H9 (cell line): ENCODE results near the gene CTU1. TPM values are rescaled to one million over a fixed set of nuclear protein-coding genes. Genes with fewer than 3 reads are reported as not detected.

Experiments used
- DNase-seq: peaks from one replicate; pipeline ENCODE4 v3.0.0-alpha.2; 2017
- H2AFZ ChIP-seq: one replicate; pipeline ENCODE4 v1.6.1; 2013; ENCODE audit warnings: mild to moderate bottlenecking, low read length, control low read depth, moderate library complexity
- H2AK5ac ChIP-seq: 2 replicates; pipeline ENCODE4 v1.6.1; 2013; ENCODE audit warnings: low read length, control low read depth, mixed read lengths; ENCODE audit not compliant: insufficient read length
- H2BK120ac ChIP-seq: one replicate; pipeline ENCODE4 v1.6.1; 2013; ENCODE audit warnings: low read depth, mild to moderate bottlenecking, low read length, control low read depth, inconsistent platforms; ENCODE audit not compliant: poor library complexity, severe bottlenecking
- H2BK12ac ChIP-seq: 2 replicates; pipeline ENCODE4 v1.6.1; 2013; ENCODE audit warnings: low read length, control low read depth, mixed read lengths, low read depth; ENCODE audit not compliant: insufficient read length
- H2BK15ac ChIP-seq: 2 replicates; pipeline ENCODE4 v1.6.1; 2013; ENCODE audit warnings: low read depth, low read length, control low read depth
- H2BK20ac ChIP-seq: one replicate; pipeline ENCODE4 v1.6.1; 2013; ENCODE audit warnings: low read depth, mild to moderate bottlenecking, low read length, control low read depth, inconsistent platforms; ENCODE audit not compliant: poor library complexity, severe bottlenecking
- H2BK5ac ChIP-seq: 2 replicates; pipeline ENCODE4 v1.6.1; 2013; ENCODE audit warnings: low read length, control low read depth, mixed read lengths; ENCODE audit not compliant: insufficient read length
- H3K14ac ChIP-seq: 2 replicates; pipeline ENCODE4 v1.6.1; 2013; ENCODE audit warnings: low read length, control low read depth; ENCODE audit not compliant: insufficient read depth
- H3K18ac ChIP-seq: 2 replicates; pipeline ENCODE4 v1.6.1; 2013; ENCODE audit warnings: low read depth, mild to moderate bottlenecking, mixed read lengths, low read length, control low read depth; ENCODE audit not compliant: insufficient read length
- H3K23ac ChIP-seq: 2 replicates; pipeline ENCODE4 v1.6.1; 2013; ENCODE audit warnings: low read length, control low read depth, mixed read lengths, low read depth; ENCODE audit not compliant: insufficient read length
- H3K23me2 ChIP-seq: 2 replicates; pipeline ENCODE4 v1.6.1; 2013; ENCODE audit warnings: low read depth, mild to moderate bottlenecking, mixed read lengths, low read length, control low read depth; ENCODE audit not compliant: insufficient read length, poor library complexity, severe bottlenecking
- H3K27ac ChIP-seq: 2 replicates; pipeline ENCODE4 v1.5.1; 2013; ENCODE audit warnings: low read length, control low read depth, mixed read lengths, low read depth; ENCODE audit not compliant: insufficient read length
- H3K27me3 ChIP-seq: 2 replicates; pipeline ENCODE4 v1.6.1; 2013; ENCODE audit warnings: low read length, control low read depth, inconsistent platforms; ENCODE audit not compliant: insufficient read depth
- H3K4ac ChIP-seq: 2 replicates; pipeline ENCODE4 v1.6.1; 2013; ENCODE audit warnings: low read depth, mild to moderate bottlenecking, control low read depth, inconsistent platforms, low read length, moderate library complexity
- H3K4me1 ChIP-seq: 2 replicates; pipeline ENCODE4 v1.6.1; 2013; ENCODE audit warnings: low read length, control low read depth, inconsistent platforms; ENCODE audit not compliant: insufficient read depth
- H3K4me2 ChIP-seq: 2 replicates; pipeline ENCODE4 v1.6.1; 2013; ENCODE audit warnings: low read length, control low read depth, mixed read lengths; ENCODE audit not compliant: insufficient read length, insufficient read depth
- H3K56ac ChIP-seq: 2 replicates; pipeline ENCODE4 v1.6.1; 2013; ENCODE audit warnings: low read depth, mild to moderate bottlenecking, mixed read lengths, low read length, control low read depth; ENCODE audit not compliant: insufficient read length
- H3K79me1 ChIP-seq: 2 replicates; pipeline ENCODE4 v1.6.1; 2013; ENCODE audit warnings: low read depth, mild to moderate bottlenecking, moderate library complexity, low read length, control low read depth, inconsistent platforms; ENCODE audit not compliant: insufficient read depth, poor library complexity, severe bottlenecking
- H3K79me2 ChIP-seq: 2 replicates; pipeline ENCODE4 v1.6.1; 2013; ENCODE audit warnings: low read length, control low read depth, inconsistent platforms; ENCODE audit not compliant: insufficient read depth
- H3K9ac ChIP-seq: 2 replicates; pipeline ENCODE4 v1.6.1; 2013; ENCODE audit warnings: low read length, control low read depth, mixed read lengths; ENCODE audit not compliant: insufficient read length; ENCODE audit errors: extremely low read depth
- H3K9me3 ChIP-seq: one replicate; pipeline ENCODE4 v1.6.1; 2013; ENCODE audit warnings: low read depth, low read length, inconsistent platforms; ENCODE audit not compliant: control insufficient read depth
- H3T11ph ChIP-seq: one replicate; pipeline ENCODE4 v1.6.1; 2013; ENCODE audit warnings: mild to moderate bottlenecking, low read length, control low read depth, inconsistent platforms
- H4K20me1 ChIP-seq: one replicate; pipeline ENCODE4 v1.6.1; 2013; ENCODE audit not compliant: control insufficient read depth, insufficient read length, insufficient read depth
- H4K5ac ChIP-seq: 2 replicates; pipeline ENCODE4 v1.6.1; 2013; ENCODE audit warnings: low read depth, mild to moderate bottlenecking, mixed read lengths, low read length, control low read depth; ENCODE audit not compliant: insufficient read length
- H4K8ac ChIP-seq: replicated peaks from 2 replicates; pipeline ENCODE4 v1.6.1; 2013; ENCODE audit warnings: low read length, control low read depth, mixed read lengths, low read depth; ENCODE audit not compliant: insufficient read length
- H4K91ac ChIP-seq: 2 replicates; pipeline ENCODE4 v1.6.1; 2013; ENCODE audit warnings: low read depth, mild to moderate bottlenecking, moderate library complexity, mixed read lengths, low read length, control low read depth; ENCODE audit not compliant: insufficient read length
- H3K27ac Mint-ChIP-seq, 3 experiments: 2 replicates in 2 of 3; 3 replicates in 1 of 3; pipeline ENCODE4 v1.8.0; 2020 to 2021; ENCODE audit warnings: mixed read lengths in 3 of 3, mild to moderate bottlenecking in 1 of 3, moderate library complexity in 1 of 3
- H3K27me3 Mint-ChIP-seq: 2 replicates; pipeline ENCODE4 v1.8.0; 2021; ENCODE audit warnings: low read depth, mild to moderate bottlenecking, moderate library complexity, mixed read lengths
- H3K36me3 Mint-ChIP-seq, 3 experiments: 2 replicates in 2 of 3; 3 replicates in 1 of 3; pipeline ENCODE4 v1.8.0; 2020 to 2021; ENCODE audit warnings: low read depth in 3 of 3, mixed read lengths in 3 of 3; ENCODE audit not compliant: insufficient read depth in 1 of 3
- H3K4me1 Mint-ChIP-seq, 2 experiments: 2 replicates each; pipeline ENCODE4 v1.8.0; 2020; ENCODE audit warnings: mixed read lengths in 2 of 2
- H3K4me3 Mint-ChIP-seq, 2 experiments: 2 replicates in 1 of 2; 3 replicates in 1 of 2; pipeline ENCODE4 v1.8.0; 2020 to 2021; ENCODE audit warnings: mild to moderate bottlenecking in 2 of 2, mixed read lengths in 2 of 2, moderate library complexity in 1 of 2
- H3K9me3 Mint-ChIP-seq, 2 experiments: 2 replicates in 1 of 2; 3 replicates in 1 of 2; pipeline ENCODE4 v1.8.0; 2020; ENCODE audit warnings: mild to moderate bottlenecking in 2 of 2, mixed read lengths in 2 of 2, moderate library complexity in 1 of 2
- CTCF ChIP-seq: fragments of 200-600 bp; sonication (generic); conservative IDR thresholded peaks from 3 replicates; pipeline ENCODE4 v1.8.0; 2021; ENCODE audit warnings: antibody characterized with exemption, mild to moderate bottlenecking
- WGBS: extraction: QIAGEN DNeasy Blood & Tissue Kit; methylation state at CpG from one replicate; pipeline ENCODE4 v1.1.7; 2013; ENCODE audit warnings: missing lambda C conversion rate, low lambda C conversion rate, mixed read lengths; ENCODE audit not compliant: insufficient read length; ENCODE audit errors: extremely low coverage; 5-methylcytosine and 5-hydroxymethylcytosine counted together
- total RNA-seq: library from RNA; stranded (reverse); gene quantifications from 2 replicates; pipeline ENCODE4 v1.2.1, GENCODE V29; 2021

Gene CTU1
- total RNA-seq, 1 experiment from 2014 or later = 8.8 TPM

GRCh38 chr19:51135986-51136762 lies 28.0 kb upstream of the CTU1 start:
- Histone ChIP-seq H2BK5ac (no peak overlapping the region), H3K27ac (no peak overlapping the region), H3K9ac (no peak overlapping the region), H3K79me2 (no peaks in the 10 kb centered on the region), H4K8ac (no peak overlapping the region), H2AFZ (no peak overlapping the region), H4K5ac (no peak overlapping the region), H3K14ac (no peak overlapping the region; the same call in 1 of the 2 replicates), H3K4ac (no peak overlapping the region), H3K79me1 (no peaks in the 10 kb centered on the region), H3K4me2 (no peak overlapping the region), H3K23me2 (peaks cover 3% of the 10 kb centered on the region), H3K27me3 (no peaks in the 10 kb centered on the region; the same call in 1 of the 2 replicates), H3K18ac (no peak overlapping the region), H3K9me3 (no peaks in the 10 kb centered on the region), H2AK5ac (no peak overlapping the region), H4K91ac (no peak overlapping the region), H4K20me1 (no peaks in the 10 kb centered on the region), H3K23ac (no peak overlapping the region), H3T11ph (no peak overlapping the region), H3K4me1 (no peaks in the 10 kb centered on the region; the same call in 1 of the 2 replicates), H3K56ac (no peak overlapping the region), H2BK12ac (no peak overlapping the region), H2BK15ac (no peak overlapping the region), H2BK20ac (no peak overlapping the region), H2BK120ac (no peak overlapping the region)
- no CpG with 5 or more reads among the region's 8 CpGs for WGBS
- no peak for TF ChIP-seq CTCF
- DNase-seq = no peak
- peaks cover 19% of the 10 kb centered on the region for H3K27me3 Mint-ChIP-seq
- no peak overlapping the region for H3K27ac Mint-ChIP-seq
- peaks cover 24 to 28% of the 10 kb centered on the region in 2 experiments for H3K4me1 Mint-ChIP-seq
- H3K36me3 Mint-ChIP-seq = peaks cover 0 to 1% (median 0%) of the 10 kb centered on the region in 3 experiments; a peak in 1 of 7 replicates
- H3K9me3 Mint-ChIP-seq = no peaks in the 10 kb centered on the region
- H3K4me3 Mint-ChIP-seq = no peak overlapping the region
